ACC112 (cell line): ENCODE measurements around the gene ARSJ.
"Not testable (repeated sequence)": the region's sequence is repeated elsewhere in the genome, so short reads cannot be mapped to it uniquely, and the experiment has no call there.

Experiments used
- H2AFZ ChIP-seq: fragments of 200-600 bp; sonication (generic); one replicate; pipeline ENCODE4 v1.6.0; 2017; ENCODE audit warnings: antibody characterized with exemption, low read length; ENCODE audit not compliant: unreplicated experiment
- H3K27ac ChIP-seq: fragments of 200-600 bp; sonication (generic); 2 replicates; pipeline ENCODE4 v1.5.1; 2014; ENCODE audit warnings: low read depth, mild to moderate bottlenecking, antibody characterized with exemption, low read length, moderate library complexity
- H3K27me3 ChIP-seq: fragments of 200-600 bp; sonication (generic); 2 replicates; pipeline ENCODE4 v1.6.1; 2014; ENCODE audit warnings: mild to moderate bottlenecking, antibody characterized with exemption, low read length, moderate library complexity, mixed read lengths; ENCODE audit not compliant: insufficient read depth
- H3K36me3 ChIP-seq: fragments of 200-600 bp; sonication (generic); 2 replicates; pipeline ENCODE4 v1.6.1; 2016; ENCODE audit warnings: mild to moderate bottlenecking, antibody characterized with exemption, low read length, moderate library complexity, mixed read lengths; ENCODE audit not compliant: insufficient read depth
- H3K4me1 ChIP-seq: fragments of 200-600 bp; sonication (generic); one replicate; pipeline ENCODE4 v1.6.1; 2016; ENCODE audit warnings: low read length, mixed read lengths; ENCODE audit not compliant: insufficient read depth, unreplicated experiment, control insufficient read depth
- H3K4me3 ChIP-seq: fragments of 200-600 bp; sonication (generic); 2 replicates; pipeline ENCODE4 v1.5.1; 2014; ENCODE audit warnings: mild to moderate bottlenecking, low read depth, low read length
- H3K79me2 ChIP-seq: fragments of 200-600 bp; sonication (generic); one replicate; pipeline ENCODE4 v1.6.0; 2016; ENCODE audit warnings: low read length; ENCODE audit not compliant: control insufficient read depth, unreplicated experiment, insufficient read depth

Gene ARSJ

GRCh38 chr4:113943085-113943484, 36.4 kb downstream of the ARSJ start:
- Histone ChIP-seq H3K27me3 (no peaks in the 10 kb centered on the region), H3K27ac (no peak overlapping the region), H3K36me3 (peaks cover 12% of the 10 kb centered on the region; the same call in 1 of the 2 replicates), H3K4me1 (peaks cover 47% of the 10 kb centered on the region), H2AFZ (no peak overlapping the region), H3K79me2 (peaks cover 63% of the 10 kb centered on the region), H3K4me3 (no peak overlapping the region)

- Histone ChIP-seq H3K4me3 (no peak overlapping the region), H3K79me2 (peaks cover 71% of the 10 kb centered on the region), H3K27me3 (no peaks in the 10 kb centered on the region), H3K36me3 (peaks cover 12% of the 10 kb centered on the region; the same call in 1 of the 2 replicates), H3K4me1 (peaks cover 47% of the 10 kb centered on the region), H2AFZ (no peak overlapping the region), H3K27ac (no peak overlapping the region)
Measured at GRCh38 chr4:113941836-113942235, 37.6 kb downstream of the ARSJ start.

DNA sequence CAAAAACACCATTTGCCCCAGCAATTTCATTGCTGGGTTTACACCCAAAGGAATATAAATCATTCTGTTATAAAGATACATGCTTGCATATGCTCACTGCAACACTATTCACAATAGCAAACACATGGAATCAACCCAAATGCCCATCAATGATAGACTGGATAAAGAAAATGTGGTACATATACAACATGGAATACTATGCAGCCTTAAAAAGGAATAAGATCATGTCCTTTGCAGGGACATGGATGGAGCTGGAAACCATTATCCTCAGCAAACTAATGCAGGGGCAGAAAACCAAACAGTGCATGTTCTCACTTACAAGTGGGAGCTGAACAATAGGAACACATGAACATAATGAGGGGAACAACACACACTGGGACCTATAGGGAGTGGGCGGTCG, 39.3 kb downstream of the ARSJ start:
- H3K36me3 ChIP-seq = peaks cover 12% of the 10 kb centered on the region; the same call in 1 of the 2 replicates
- H3K27me3 ChIP-seq, H2AFZ ChIP-seq, H3K4me3 ChIP-seq, H3K27ac ChIP-seq: not testable (repeated sequence)
- peaks cover 72% of the 10 kb centered on the region for H3K79me2 ChIP-seq
- H3K4me1 ChIP-seq = peaks cover 41% of the 10 kb centered on the region

DNA sequence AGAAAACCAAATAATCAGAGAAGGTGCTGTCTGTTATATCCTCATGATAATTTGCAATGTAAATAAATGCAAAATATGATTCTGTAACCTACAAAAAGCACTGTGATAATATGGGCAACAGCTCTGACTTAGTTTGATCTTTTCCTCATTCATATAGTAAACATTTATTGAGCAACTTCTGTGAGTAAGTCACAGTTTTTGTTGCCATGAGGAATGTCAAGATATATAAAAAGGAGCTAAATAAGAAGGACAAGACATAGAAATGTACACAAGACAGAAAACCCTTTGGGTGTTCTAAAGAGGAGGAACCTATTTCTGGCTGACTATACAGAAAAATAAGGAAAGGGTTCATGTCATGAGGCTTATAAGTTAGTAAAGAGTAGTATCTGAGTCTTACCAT, 44.3 kb downstream of the ARSJ start:
- Histone ChIP-seq H3K4me3 (no peak overlapping the region), H2AFZ (no peak overlapping the region)

DNA sequence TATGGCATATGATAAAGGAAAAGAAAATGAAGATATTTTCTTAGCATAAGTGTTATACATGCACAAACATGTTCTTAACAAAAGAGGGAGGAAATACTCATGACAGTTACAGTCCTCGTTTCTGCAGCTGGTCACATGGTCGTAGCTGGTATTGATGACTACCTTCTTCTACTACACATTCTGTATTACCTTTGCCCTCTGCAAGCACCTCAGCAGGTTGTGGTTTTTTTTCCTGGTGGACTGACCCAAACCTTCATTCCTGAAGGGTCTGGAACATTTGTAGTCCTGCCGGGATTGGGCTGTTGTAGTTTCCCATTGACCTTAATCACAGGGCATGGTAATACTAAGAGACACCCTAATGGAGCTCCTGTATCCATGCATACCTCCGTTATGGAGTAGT, 54.7 kb downstream of the ARSJ start:
- H3K27ac ChIP-seq, H3K27me3 ChIP-seq, H3K36me3 ChIP-seq, H2AFZ ChIP-seq, H3K4me3 ChIP-seq: not testable (repeated sequence)
- H3K79me2 ChIP-seq = peaks cover 70% of the 10 kb centered on the region
- peaks cover 25% of the 10 kb centered on the region for H3K4me1 ChIP-seq

More for the DNA sequence above, 44.3 kb downstream of the ARSJ start:
- no peaks in the 10 kb centered on the region for H3K27me3 ChIP-seq
- H3K4me1 ChIP-seq = peaks cover 14% of the 10 kb centered on the region
- peaks cover 69% of the 10 kb centered on the region for H3K79me2 ChIP-seq
- H3K27ac ChIP-seq = no peak overlapping the region
- peaks cover 4% of the 10 kb centered on the region; the same call in 1 of the 2 replicates for H3K36me3 ChIP-seq

DNA sequence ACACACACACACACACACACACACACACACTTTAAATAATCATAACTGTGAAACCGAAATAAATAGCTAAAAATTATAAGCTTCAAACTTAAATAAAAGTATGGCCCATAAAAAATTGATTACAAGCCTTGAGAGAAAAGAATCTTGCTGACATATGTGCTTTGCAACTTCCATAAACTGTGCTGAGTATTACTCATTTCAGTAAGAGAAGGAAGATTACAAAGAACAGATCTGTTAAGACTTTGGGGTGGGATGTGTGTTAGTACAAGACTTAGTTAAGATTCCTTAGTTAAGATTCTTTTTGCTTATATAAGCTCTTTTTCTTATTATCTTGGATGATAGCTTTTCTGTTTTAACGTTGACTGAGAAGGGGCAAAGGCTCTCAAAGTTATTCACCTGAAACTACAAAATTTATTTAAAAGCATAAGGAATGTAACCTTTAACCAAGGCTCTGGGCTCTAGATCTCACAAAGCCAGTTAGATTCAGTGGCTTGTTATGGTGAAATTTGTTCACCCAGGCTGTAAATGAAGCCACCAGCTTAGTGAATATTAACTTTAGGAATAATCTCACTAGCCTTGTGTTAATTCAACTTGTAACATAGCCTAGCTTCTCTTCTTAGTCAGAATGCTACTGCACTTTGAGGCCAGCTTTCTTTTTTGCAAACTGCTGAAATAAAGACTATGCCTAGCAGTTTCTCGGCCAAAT, 58.2 kb downstream of the ARSJ start:
- H3K27me3 ChIP-seq = no peaks in the 10 kb centered on the region
- H3K36me3 ChIP-seq = no peaks in the 10 kb centered on the region
- no peak overlapping the region for H3K4me3 ChIP-seq
- H2AFZ ChIP-seq = no peak overlapping the region
- peak overlapping the region; percentile 17; the same call in 1 of the 2 replicates for H3K27ac ChIP-seq
- peaks cover 59% of the 10 kb centered on the region for H3K79me2 ChIP-seq
- peaks cover 31% of the 10 kb centered on the region for H3K4me1 ChIP-seq

GRCh38 chr4:113919611-113920010, 59.8 kb downstream of the ARSJ start:
- H3K4me3 ChIP-seq = no peak overlapping the region
- H3K79me2 ChIP-seq = peaks cover 62% of the 10 kb centered on the region
- H2AFZ ChIP-seq = no peak overlapping the region
- H3K36me3 ChIP-seq = no peaks in the 10 kb centered on the region
- H3K27me3 ChIP-seq = no peaks in the 10 kb centered on the region
- H3K4me1 ChIP-seq = peaks cover 31% of the 10 kb centered on the region
- 0 out of 2 replicates have a peak overlapping the region, but pooled peaks have one; percentile 8 for H3K27ac ChIP-seq

DNA sequence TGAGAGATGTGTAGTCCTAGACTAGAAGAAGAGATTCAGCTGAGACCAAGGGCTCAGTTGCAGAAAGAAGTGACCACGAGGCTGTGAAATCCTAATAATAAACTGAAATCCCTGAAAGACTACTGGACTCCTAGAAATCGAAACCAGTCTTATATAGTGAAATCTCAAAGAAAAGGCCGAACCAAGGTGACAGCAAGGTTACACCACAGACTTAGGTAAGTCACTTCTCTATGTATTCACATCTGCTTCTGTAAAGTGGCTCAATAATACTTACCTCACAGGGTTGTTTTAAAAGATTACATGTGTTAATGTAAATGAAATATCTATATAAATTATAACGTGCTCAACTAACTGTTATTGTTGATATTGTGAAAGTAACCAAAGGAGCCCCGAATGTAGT, 60.3 kb downstream of the ARSJ start:
- Histone ChIP-seq H3K4me3 (no peak overlapping the region), H3K79me2 (peaks cover 66% of the 10 kb centered on the region), H3K27me3 (no peaks in the 10 kb centered on the region), H3K36me3 (no peaks in the 10 kb centered on the region), H3K4me1 (peaks cover 31% of the 10 kb centered on the region), H3K27ac (0 out of 2 replicates have a peak overlapping the region, but pooled peaks have one; percentile 8), H2AFZ (no peak overlapping the region)

GRCh38 chr4:113908829-113909228, 70.6 kb downstream of the ARSJ start:
- Histone ChIP-seq H3K27me3 (no peaks in the 10 kb centered on the region), H2AFZ (no peak overlapping the region), H3K36me3 (no peaks in the 10 kb centered on the region), H3K27ac (no peak overlapping the region), H3K4me3 (no peak overlapping the region), H3K79me2 (peaks cover 23% of the 10 kb centered on the region), H3K4me1 (no peaks in the 10 kb centered on the region)

GRCh38 chr4:113907559-113907958, 71.9 kb downstream of the ARSJ start:
- H3K4me3 ChIP-seq = no peak overlapping the region
- H3K36me3 ChIP-seq = peaks cover 9% of the 10 kb centered on the region; the same call in 1 of the 2 replicates
- H3K27ac ChIP-seq = no peak overlapping the region
- no peaks in the 10 kb centered on the region for H3K4me1 ChIP-seq
- peaks cover 20% of the 10 kb centered on the region for H3K79me2 ChIP-seq
- H3K27me3 ChIP-seq = no peaks in the 10 kb centered on the region
- no peak overlapping the region for H2AFZ ChIP-seq

- peaks cover 14% of the 10 kb centered on the region for H3K79me2 ChIP-seq
- no peak overlapping the region for H3K4me3 ChIP-seq
- H3K36me3 ChIP-seq = peaks cover 13% of the 10 kb centered on the region
- H2AFZ ChIP-seq = no peak overlapping the region
- H3K27ac ChIP-seq = no peak overlapping the region
- no peaks in the 10 kb centered on the region for H3K4me1 ChIP-seq
- no peaks in the 10 kb centered on the region for H3K27me3 ChIP-seq
Measured at GRCh38 chr4:113905301-113905700, 74.1 kb downstream of the ARSJ start.
